Neuronal stem cell (in vitro differentiated cells): ENCODE measurements around the gene IFI35.
A peak's percentile ranks its signal among the peaks of the same experiment; 100 is the strongest.

Experiments used
- DNase-seq: peaks from one replicate; pipeline ENCODE4 v3.0.0-alpha.2; 2013; ENCODE audit warnings: low spot score
- H2AFZ ChIP-seq: one replicate; pipeline ENCODE4 v1.6.1; 2013; ENCODE audit warnings: mild to moderate bottlenecking, low read length, inconsistent platforms
- H2AK5ac ChIP-seq: 2 replicates; pipeline ENCODE4 v1.6.1; 2013; ENCODE audit warnings: low read depth, mild to moderate bottlenecking, inconsistent platforms, low read length, moderate library complexity, mixed read lengths
- H2BK120ac ChIP-seq: 2 replicates; pipeline ENCODE4 v1.6.1; 2013; ENCODE audit warnings: low read depth, mild to moderate bottlenecking, inconsistent platforms, low read length, moderate library complexity, mixed read lengths
- H2BK12ac ChIP-seq: one replicate; pipeline ENCODE4 v1.6.1; 2013; ENCODE audit warnings: low read length, inconsistent platforms
- H2BK15ac ChIP-seq: 2 replicates; pipeline ENCODE4 v1.6.1; 2013; ENCODE audit warnings: mild to moderate bottlenecking, low read length, inconsistent platforms, mixed read lengths
- H2BK5ac ChIP-seq: one replicate; pipeline ENCODE4 v1.6.1; 2013; ENCODE audit warnings: inconsistent platforms, mild to moderate bottlenecking, low read length, moderate library complexity
- H3K14ac ChIP-seq: one replicate; pipeline ENCODE4 v1.6.1; 2013; ENCODE audit warnings: low read length, inconsistent platforms
- H3K18ac ChIP-seq: 2 replicates; pipeline ENCODE4 v1.6.1; 2013; ENCODE audit warnings: low read length, inconsistent platforms
- H3K23ac ChIP-seq: 2 replicates; pipeline ENCODE4 v1.6.1; 2013; ENCODE audit warnings: low read depth, mild to moderate bottlenecking, mixed read lengths, low read length, inconsistent platforms; ENCODE audit not compliant: poor library complexity
- H3K27ac ChIP-seq: replicated peaks from 3 replicates; pipeline ENCODE4 v1.5.1; 2013; ENCODE audit warnings: low read length, inconsistent platforms
- H3K27me3 ChIP-seq, 3 experiments: 2 replicates each; pipeline ENCODE4 v1.6.1; 2013; ENCODE audit warnings: low read length in 3 of 3, mild to moderate bottlenecking in 2 of 3, inconsistent platforms in 1 of 3, low read depth in 1 of 3, mixed read lengths in 1 of 3, moderate library complexity in 1 of 3; ENCODE audit not compliant: control insufficient read depth in 3 of 3, insufficient read depth in 3 of 3
- H3K36me3 ChIP-seq, 2 donors: replicated peaks in 1 of 2; 2 replicates each; pipeline ENCODE4 v1.6.1; 2013; ENCODE audit warnings: low read length in 2 of 2; ENCODE audit not compliant: control insufficient read depth in 2 of 2, insufficient read depth in 2 of 2
- H3K4ac ChIP-seq: 2 replicates; pipeline ENCODE4 v1.6.1; 2013; ENCODE audit warnings: inconsistent platforms, mild to moderate bottlenecking, low read length, moderate library complexity
- H3K4me1 ChIP-seq, 2 donors: 1 replicate in 1 of 2; 2 replicates in 1 of 2; pipeline ENCODE4 v1.6.1; 2013; ENCODE audit warnings: low read length in 2 of 2, low read depth in 1 of 2; ENCODE audit not compliant: control insufficient read depth in 2 of 2, insufficient read depth in 1 of 2
- H3K4me2 ChIP-seq: one replicate; pipeline ENCODE4 v1.6.1; 2013; ENCODE audit warnings: mild to moderate bottlenecking, low read length, inconsistent platforms; ENCODE audit not compliant: insufficient read depth, poor library complexity, severe bottlenecking
- H3K4me3 ChIP-seq, 2 donors: 2 replicates each; pipeline ENCODE4 v1.5.1; 2013; ENCODE audit warnings: low read length in 2 of 2, mild to moderate bottlenecking in 2 of 2, inconsistent platforms in 1 of 2, moderate library complexity in 1 of 2
- H3K79me1 ChIP-seq: one replicate; pipeline ENCODE4 v1.6.1; 2013; ENCODE audit warnings: low read depth, mild to moderate bottlenecking, inconsistent platforms, low read length, moderate library complexity
- H3K9ac ChIP-seq: one replicate; pipeline ENCODE4 v1.6.1; 2013; ENCODE audit warnings: mild to moderate bottlenecking, low read depth, low read length, inconsistent platforms; ENCODE audit not compliant: poor library complexity
- H3K9me3 ChIP-seq, 2 donors: replicated peaks in 1 of 2; 2 replicates each; pipeline versions ENCODE3 to v1.6.1; 2013; ENCODE audit warnings: low read length in 2 of 2, mild to moderate bottlenecking in 2 of 2, inconsistent platforms in 1 of 2, low read depth in 1 of 2, mixed read lengths in 1 of 2, moderate library complexity in 1 of 2; ENCODE audit not compliant: control insufficient read depth in 2 of 2, insufficient read depth in 1 of 2
- H4K8ac ChIP-seq: one replicate; pipeline ENCODE4 v1.6.1; 2013; ENCODE audit warnings: low read depth, mild to moderate bottlenecking, inconsistent platforms, low read length, moderate library complexity
- H4K91ac ChIP-seq: one replicate; pipeline ENCODE4 v1.6.1; 2013; ENCODE audit warnings: low read length, low read depth, mild to moderate bottlenecking, inconsistent platforms; ENCODE audit not compliant: poor library complexity
- WGBS, 2 donors: extraction: QIAGEN DNeasy Blood & Tissue Kit; methylation state at CpG; one replicate each; pipeline ENCODE4 v1.1.7; 2013; ENCODE audit warnings: missing lambda C conversion rate in 2 of 2, mixed read lengths in 1 of 2; ENCODE audit not compliant: insufficient read length in 2 of 2, insufficient replicate concordance in 1 of 2; ENCODE audit errors: extremely low coverage in 2 of 2; 5-methylcytosine and 5-hydroxymethylcytosine counted together

Gene IFI35

GRCh38 chr17:43016216-43016615 lies 9.6 kb downstream of the IFI35 start:
- Histone ChIP-seq H3K27ac (no peak overlapping the region), H2BK15ac (no peak overlapping the region), H2BK120ac (no peak overlapping the region), H3K14ac (peak overlapping the region; percentile 42), H3K27me3 (no peaks in the 10 kb centered on the region), H2AK5ac (no peak overlapping the region), H3K4me3 (peak overlapping the region in 1 of 2 donors; percentile 11), H3K4me2 (no peak overlapping the region), H2BK5ac (no peak overlapping the region), H3K9me3 (no peaks in the 10 kb centered on the region), H3K9ac (peak overlapping the region; percentile 78), H3K36me3 (peaks cover 12 to 21% of the 10 kb centered on the region in 2 donors), H2BK12ac (no peak overlapping the region), H3K4me1 (peaks cover 20 to 52% of the 10 kb centered on the region in 2 donors), H3K23ac (no peak overlapping the region), H3K79me1 (peaks cover 11% of the 10 kb centered on the region), H4K91ac (no peak overlapping the region), H2AFZ (no peak overlapping the region), H4K8ac (no peak overlapping the region), H3K4ac (no peak overlapping the region), H3K18ac (peak overlapping the region; percentile 15)
- no peak for DNase-seq
- no CpG with 5 or more reads among the region's 7 CpGs for WGBS, 2 donors

DNA sequence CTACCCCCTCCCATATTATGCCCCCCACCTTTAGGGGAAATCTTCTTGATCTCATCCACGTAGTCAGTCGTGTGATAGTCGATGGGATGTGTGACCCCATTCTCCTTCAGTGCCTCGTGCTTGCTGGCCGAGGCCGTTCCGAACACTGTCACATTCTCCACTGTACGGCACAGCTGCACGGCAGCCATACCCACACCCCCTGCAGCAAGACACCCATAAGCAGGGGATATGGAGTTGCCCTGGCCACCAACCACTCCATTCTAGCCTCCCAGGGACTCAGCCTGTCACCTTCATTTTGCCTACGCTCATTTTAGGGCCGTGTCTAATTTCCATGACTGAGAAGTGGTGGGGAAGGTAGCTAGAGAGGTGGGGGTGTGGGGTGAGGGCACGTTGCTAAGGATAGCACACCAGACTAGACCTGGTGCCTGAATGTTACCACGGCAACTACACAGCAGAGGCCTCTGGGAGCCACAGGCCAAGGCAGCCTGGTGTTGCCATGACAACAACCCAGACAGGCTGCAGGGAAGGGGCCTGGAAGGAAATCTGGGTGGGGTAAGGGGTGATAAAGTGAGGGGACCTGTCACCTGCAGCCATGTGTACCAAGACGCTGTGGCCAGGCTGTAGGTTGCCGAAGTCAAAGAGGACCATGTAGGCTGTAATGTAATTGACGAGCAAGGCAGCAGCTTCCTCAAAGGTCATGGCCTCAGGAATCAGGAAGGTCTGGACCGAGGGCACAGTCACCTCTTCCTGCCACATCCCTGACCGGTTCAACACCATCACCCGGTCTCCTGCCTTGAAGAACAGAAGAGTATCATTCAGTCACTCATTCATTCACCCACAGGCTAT lies 11.6 kb downstream of the IFI35 start:
- Histone ChIP-seq H2BK120ac (no peak overlapping the region), H2AFZ (no peak overlapping the region), H3K9ac (no peak overlapping the region), H3K14ac (no peak overlapping the region), H3K36me3 (peaks cover 12 to 21% of the 10 kb centered on the region in 2 donors), H3K9me3 (no peaks in the 10 kb centered on the region), H2BK12ac (no peak overlapping the region), H3K27ac (no peak overlapping the region), H2BK15ac (no peak overlapping the region), H3K79me1 (peaks cover 11% of the 10 kb centered on the region), H3K27me3 (no peaks in the 10 kb centered on the region), H4K8ac (no peak overlapping the region), H4K91ac (no peak overlapping the region), H3K4me3 (peak overlapping the region in 1 of 2 donors; percentile 9), H2BK5ac (no peak overlapping the region), H3K4ac (no peak overlapping the region), H3K23ac (no peak overlapping the region), H3K18ac (peak overlapping the region; percentile 64), H3K4me1 (peaks cover 20 to 56% of the 10 kb centered on the region in 2 donors), H2AK5ac (no peak overlapping the region), H3K4me2 (no peak overlapping the region)
- WGBS, 2 donors: no CpG with 5 or more reads among the region's 19 CpGs
- peak; percentile 56 for DNase-seq

- Histone ChIP-seq H2BK15ac (no peak overlapping the region), H3K27ac (no peak overlapping the region), H3K4me3 (no peak overlapping the region)
These were observed 12.3 kb downstream of the IFI35 start for GRCh38 chr17:43018932-43019331.

DNA sequence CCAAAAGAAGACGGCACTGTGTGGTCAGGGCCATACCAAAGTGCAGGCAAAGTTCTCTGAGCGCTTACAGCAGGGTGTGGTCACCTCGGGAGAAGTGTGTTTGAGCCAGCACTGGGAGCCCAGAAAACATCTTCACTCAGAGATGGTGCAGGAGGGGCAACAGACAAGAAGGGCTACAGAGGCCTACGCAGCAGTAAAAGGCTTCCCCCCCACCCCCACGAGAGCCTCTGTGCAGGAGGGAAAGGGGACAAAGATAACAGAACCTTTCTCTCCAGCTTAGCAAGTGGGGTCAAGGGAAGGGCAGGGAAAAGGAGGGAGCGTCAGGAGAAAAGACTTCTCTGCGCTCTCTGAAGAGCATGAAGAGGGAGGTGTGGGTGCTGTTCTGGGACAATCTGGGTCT lies 12.8 kb downstream of the IFI35 start:
- no peak overlapping the region for H2BK120ac ChIP-seq
- H3K27me3 ChIP-seq: no peaks in the 10 kb centered on the region
- H3K18ac ChIP-seq: no peak overlapping the region
- H3K4me3 ChIP-seq: no peak overlapping the region
- H3K4me1 ChIP-seq: peaks cover 18 to 56% of the 10 kb centered on the region in 2 donors
- no peak overlapping the region for H3K9ac ChIP-seq
- no peak overlapping the region for H3K4ac ChIP-seq
- H3K36me3 ChIP-seq: peaks cover 10 to 16% of the 10 kb centered on the region in 2 donors
- no peak overlapping the region for H3K14ac ChIP-seq
- H2AFZ ChIP-seq: no peak overlapping the region
- peaks cover 11% of the 10 kb centered on the region for H3K79me1 ChIP-seq
- no CpG with 5 or more reads among the region's 7 CpGs for WGBS, 2 donors
- no peak overlapping the region for H3K4me2 ChIP-seq
- H2BK15ac ChIP-seq: no peak overlapping the region
- H3K23ac ChIP-seq: no peak overlapping the region
- H2BK5ac ChIP-seq: no peak overlapping the region
- H4K91ac ChIP-seq: no peak overlapping the region
- H2AK5ac ChIP-seq: no peak overlapping the region
- no peak overlapping the region for H3K27ac ChIP-seq
- H4K8ac ChIP-seq: no peak overlapping the region
- DNase-seq: no peak
- H3K9me3 ChIP-seq: no peaks in the 10 kb centered on the region
- H2BK12ac ChIP-seq: no peak overlapping the region

More at GRCh38 chr17:43018932-43019331, 12.3 kb downstream of the IFI35 start:
- H2AFZ ChIP-seq: no peak overlapping the region
- no peak overlapping the region for H4K8ac ChIP-seq
- H3K18ac ChIP-seq: no peak overlapping the region
- H3K9ac ChIP-seq: no peak overlapping the region
- H3K23ac ChIP-seq: no peak overlapping the region
- H3K79me1 ChIP-seq: peaks cover 11% of the 10 kb centered on the region
- H3K14ac ChIP-seq: no peak overlapping the region
- no peak overlapping the region for H4K91ac ChIP-seq
- H3K27me3 ChIP-seq: no peaks in the 10 kb centered on the region
- H3K36me3 ChIP-seq: peaks cover 12 to 19% of the 10 kb centered on the region in 2 donors
- no peak overlapping the region for H2BK5ac ChIP-seq
- H2BK12ac ChIP-seq: no peak overlapping the region
- H2BK120ac ChIP-seq: no peak overlapping the region
- no peaks in the 10 kb centered on the region for H3K9me3 ChIP-seq
- peaks cover 20 to 56% of the 10 kb centered on the region in 2 donors for H3K4me1 ChIP-seq
- no peak overlapping the region for H2AK5ac ChIP-seq
- DNase-seq: no peak
- no peak overlapping the region for H3K4me2 ChIP-seq
- H3K4ac ChIP-seq: no peak overlapping the region
- no CpG with 5 or more reads among the region's 4 CpGs for WGBS, 2 donors
